LNCAP (cell line): ENCODE results near the gene TGFBI.

Experiments used
- TF ChIP-seq, protein P1 (sequence below): fragments of 450-650 bp; IDR thresholded peaks from 2 replicates; pipeline ENCODE4 v1.5.1; 2017; ENCODE audit warnings: mild to moderate bottlenecking

TGFBI gene

DNA sequence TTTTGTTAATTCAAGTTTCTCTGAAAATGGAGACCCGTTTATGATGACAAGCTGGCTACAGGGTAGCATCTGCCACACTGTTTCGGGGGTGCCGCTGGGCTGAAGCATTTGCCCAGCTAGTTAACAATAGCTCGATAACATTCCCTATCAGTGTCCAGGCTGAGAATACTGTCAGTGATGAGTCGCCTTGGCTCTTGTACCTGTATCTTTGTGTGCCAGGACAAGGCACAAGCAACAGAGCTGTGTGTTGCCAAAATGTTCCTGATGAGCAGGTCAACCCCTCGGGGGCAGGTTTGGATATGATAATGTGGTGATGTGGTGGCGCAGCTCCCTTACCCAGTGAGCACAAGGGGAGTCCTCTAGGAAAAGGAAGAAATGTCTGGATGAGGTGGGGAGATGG, 7.0 kb downstream of the TGFBI start:
- TF ChIP-seq, protein P1, sequence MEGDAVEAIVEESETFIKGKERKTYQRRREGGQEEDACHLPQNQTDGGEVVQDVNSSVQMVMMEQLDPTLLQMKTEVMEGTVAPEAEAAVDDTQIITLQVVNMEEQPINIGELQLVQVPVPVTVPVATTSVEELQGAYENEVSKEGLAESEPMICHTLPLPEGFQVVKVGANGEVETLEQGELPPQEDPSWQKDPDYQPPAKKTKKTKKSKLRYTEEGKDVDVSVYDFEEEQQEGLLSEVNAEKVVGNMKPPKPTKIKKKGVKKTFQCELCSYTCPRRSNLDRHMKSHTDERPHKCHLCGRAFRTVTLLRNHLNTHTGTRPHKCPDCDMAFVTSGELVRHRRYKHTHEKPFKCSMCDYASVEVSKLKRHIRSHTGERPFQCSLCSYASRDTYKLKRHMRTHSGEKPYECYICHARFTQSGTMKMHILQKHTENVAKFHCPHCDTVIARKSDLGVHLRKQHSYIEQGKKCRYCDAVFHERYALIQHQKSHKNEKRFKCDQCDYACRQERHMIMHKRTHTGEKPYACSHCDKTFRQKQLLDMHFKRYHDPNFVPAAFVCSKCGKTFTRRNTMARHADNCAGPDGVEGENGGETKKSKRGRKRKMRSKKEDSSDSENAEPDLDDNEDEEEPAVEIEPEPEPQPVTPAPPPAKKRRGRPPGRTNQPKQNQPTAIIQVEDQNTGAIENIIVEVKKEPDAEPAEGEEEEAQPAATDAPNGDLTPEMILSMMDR = no peak

DNA sequence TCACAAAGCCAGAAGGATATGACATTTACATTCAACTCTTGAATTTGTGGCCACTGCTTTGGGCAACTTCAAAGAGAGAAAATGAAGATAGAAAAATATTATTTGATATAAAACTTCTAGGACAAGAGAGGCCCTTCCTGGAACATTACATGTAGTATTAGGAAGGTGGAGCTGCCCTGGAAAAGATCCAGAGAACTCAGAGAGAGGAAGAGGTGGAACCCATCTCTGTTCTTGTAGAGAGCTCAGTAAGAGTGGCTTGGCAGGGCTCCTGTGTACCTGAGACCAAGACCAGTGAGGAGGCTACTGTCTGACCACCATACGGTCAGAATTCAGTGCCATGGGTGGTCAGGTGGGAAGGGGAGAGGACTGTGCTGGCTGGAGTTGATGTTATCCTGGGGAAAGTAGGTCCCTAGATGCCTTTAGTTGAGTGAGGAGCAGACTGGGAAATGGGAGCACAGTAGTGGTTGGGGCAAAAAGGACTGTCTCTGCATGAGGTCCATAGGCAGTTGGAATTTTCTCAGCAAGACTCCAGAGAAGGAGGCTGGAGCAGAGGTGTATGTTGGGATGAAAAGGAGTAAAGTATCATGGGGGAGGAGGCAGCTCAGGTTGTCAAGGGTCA, 7.6 kb downstream of the TGFBI start:
- TF ChIP-seq, protein P1 = no peak

DNA sequence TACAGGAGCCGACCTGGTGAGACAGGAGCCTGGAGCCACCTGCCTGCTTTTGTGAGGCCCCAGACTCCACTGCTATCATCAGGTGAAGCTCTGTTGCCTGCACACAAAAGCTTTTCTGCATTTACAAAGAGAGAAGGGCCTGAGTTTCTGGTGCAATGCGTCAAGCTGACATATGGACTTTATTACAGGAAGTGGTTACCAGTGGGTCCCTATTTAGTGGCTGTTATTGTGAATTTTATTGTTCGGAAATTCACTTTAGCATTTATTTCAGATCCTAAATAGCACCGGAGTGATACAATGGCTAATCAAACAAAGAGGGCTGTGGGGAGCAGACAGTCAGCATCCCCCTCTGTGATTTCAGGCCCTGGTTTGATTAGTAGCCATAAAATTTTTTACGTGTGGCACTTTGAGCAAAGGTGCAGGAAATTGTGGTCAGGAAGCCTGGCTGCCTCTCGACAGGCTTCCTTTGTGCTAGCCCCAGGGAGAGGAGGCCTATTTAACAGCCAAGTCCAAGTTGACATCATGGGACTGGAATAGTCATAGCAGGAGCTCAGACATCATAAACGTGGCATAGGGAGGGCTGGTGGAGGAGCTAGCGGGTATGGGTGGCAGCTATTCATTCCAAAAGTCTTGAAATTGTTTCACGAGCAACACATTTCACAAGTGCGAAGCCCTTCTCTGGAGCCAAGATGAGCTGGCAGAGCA, 8.4 kb downstream of the TGFBI start:
- TF ChIP-seq, protein P1 = no peak

DNA sequence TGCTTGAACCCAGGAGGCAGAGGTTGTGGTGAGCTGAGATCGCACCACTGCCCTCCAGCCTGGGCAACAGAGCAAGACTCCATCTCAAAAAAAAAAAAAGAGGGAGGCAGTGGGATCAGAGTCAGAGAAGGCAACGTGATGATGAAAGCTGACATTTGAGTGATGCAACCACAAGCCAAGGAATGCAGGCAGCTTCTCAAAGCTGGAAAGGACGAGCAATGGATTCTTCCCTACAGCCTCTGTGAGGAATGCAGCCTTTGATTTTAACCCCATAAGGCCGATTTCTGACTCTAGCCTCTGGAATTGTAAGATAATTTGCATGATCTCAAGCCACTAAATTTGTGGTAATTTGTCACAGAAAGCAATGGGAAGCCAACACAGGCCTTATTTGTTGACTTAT, 9.8 kb downstream of the TGFBI start:
- TF ChIP-seq, protein P1 = no peak

DNA sequence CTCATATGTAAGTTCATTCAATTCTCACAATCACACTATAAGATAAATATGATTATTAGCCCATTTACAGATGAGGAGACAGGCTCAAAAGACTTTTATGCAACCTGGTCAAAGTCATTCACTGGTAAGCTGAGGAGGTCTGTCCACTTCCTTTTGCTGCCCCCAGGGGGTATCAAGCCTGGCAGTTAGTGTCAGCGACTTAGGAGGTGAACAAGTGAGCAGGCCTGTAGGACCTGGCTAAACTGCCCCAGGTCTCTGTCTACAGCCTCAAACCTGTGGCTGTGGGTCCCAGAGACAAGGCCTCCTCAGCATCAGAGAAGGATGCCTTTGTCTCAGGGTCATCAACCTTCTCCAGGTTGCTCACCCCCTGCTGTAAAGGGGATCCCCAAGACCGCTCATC, 10.4 kb downstream of the TGFBI start:
- TF ChIP-seq, protein P1 = no peak

DNA sequence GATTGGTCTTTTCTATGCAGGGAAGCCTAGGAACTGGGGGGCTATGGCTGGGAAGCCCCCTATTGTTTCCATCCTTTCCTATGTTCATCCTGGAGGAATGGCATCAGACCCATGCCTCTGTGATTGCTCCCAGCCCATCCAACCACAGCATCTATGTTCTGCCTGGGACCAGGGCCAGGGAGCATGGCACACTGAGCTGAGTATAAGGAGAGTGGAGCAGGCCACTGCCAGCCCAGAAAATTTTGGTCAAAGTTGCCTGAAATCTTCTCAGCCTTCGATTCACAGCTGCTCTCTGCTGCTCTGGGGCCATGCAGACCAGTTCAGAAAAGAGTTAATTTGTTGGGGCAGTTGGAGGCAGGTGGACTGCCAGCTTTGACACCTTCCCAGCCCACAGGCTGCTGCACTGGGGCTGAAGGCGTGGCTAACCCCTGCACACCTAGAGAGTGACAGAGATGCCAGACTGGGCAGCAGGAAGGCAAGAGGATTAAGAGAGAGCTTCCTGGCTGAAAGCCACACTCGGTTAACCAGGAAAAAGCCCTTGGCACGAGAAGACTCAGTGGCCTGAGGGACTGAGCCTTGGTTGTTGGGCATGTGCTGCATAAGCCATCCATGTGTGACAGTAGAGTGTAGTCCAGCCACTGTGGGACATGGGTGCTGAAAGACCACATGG, 12.1 kb downstream of the TGFBI start:
- TF ChIP-seq, protein P1 = no peak

DNA sequence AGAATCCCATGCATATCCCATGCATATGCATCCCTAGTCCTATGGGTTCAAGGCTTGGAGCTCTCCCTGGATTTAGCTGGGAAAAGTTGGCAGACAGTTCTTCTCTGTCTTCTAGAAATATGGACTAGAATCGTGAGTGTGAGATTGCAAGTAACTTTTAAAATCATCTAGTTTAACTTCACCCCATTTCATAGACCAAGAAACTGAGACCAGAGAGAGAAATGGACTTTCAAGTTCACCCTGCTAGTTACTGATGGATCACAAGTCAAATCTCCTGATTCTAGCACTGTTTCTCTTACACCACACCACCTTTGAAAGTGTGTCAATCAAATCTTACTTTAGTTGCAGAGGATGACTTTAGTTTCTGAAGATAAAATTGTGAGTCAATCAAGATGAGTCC, 13.4 kb downstream of the TGFBI start:
- TF ChIP-seq, protein P1 = no peak
